PC-9 (cell line): ENCODE data around the gene SNRPE. TPM values are rescaled to one million over a fixed set of nuclear protein-coding genes. Genes with fewer than 3 reads are reported as not detected.

Experiments used
- BruUV-seq: library from RNA; stranded (reverse); fragments of 400-500 nt; replicated peaks from 2 replicates; lab custom pipeline; 2021; lab: Mats Ljungman, UMichigan
- CTCF ChIA-PET: fragments of 300-600 bp; sonication (Branson Sonifier 250); formaldehyde crosslinking; loops from one replicate; lab custom pipeline; 2022; ENCODE audit warnings: antibody characterized with exemption; lab: Charles Lee
- POLR2A ChIA-PET: fragments of 300-600 bp; sonication (Branson Sonifier 250); formaldehyde crosslinking; loops from one replicate; lab custom pipeline; 2022; ENCODE audit warnings: antibody characterized with exemption; ENCODE audit not compliant: unreplicated experiment; lab: Charles Lee
- DNase-seq, 2 experiments: peaks; one replicate each; pipeline versions ENCODE4 v3.0.0 to v3.0.0-alpha.2; 2015 to 2022; ENCODE audit warnings: mixed read lengths in 1 of 2
- H2AFZ ChIP-seq: fragments of 200-600 bp; sonication (generic); 2 replicates; pipeline ENCODE4 v1.8.1; 2017; ENCODE audit warnings: antibody characterized with exemption
- H3F3A ChIP-seq: fragments of 200-600 bp; sonication (generic); 2 replicates; pipeline ENCODE4 v1.8.1; 2017; ENCODE audit warnings: antibody characterized with exemption, mild to moderate bottlenecking, low read depth; ENCODE audit not compliant: insufficient read depth
- H3K27ac ChIP-seq: fragments of 200-600 bp; sonication (generic); 2 replicates; pipeline ENCODE4 v1.6.1; 2016; ENCODE audit warnings: mixed run types
- H3K27me3 ChIP-seq: fragments of 200-600 bp; sonication (generic); 2 replicates; pipeline ENCODE4 v1.6.1; 2016; ENCODE audit warnings: low read depth, mixed run types; ENCODE audit not compliant: insufficient read depth
- H3K36me3 ChIP-seq: fragments of 200-600 bp; sonication (generic); 2 replicates; pipeline ENCODE4 v1.6.1; 2016; ENCODE audit warnings: low read depth, mixed run types
- H3K4me1 ChIP-seq: fragments of 200-600 bp; sonication (generic); replicated peaks from 2 replicates; pipeline ENCODE4 v1.6.1; 2016; ENCODE audit warnings: mixed run types; ENCODE audit not compliant: insufficient read depth
- H3K4me2 ChIP-seq: fragments of 200-600 bp; sonication (generic); 2 replicates; pipeline ENCODE4 v1.6.1; 2017; ENCODE audit warnings: mixed run types
- H3K4me3 ChIP-seq: fragments of 200-600 bp; sonication (generic); 2 replicates; pipeline ENCODE4 v1.6.1; 2016; ENCODE audit warnings: mixed run types
- H3K79me2 ChIP-seq: fragments of 200-600 bp; sonication (generic); 2 replicates; pipeline ENCODE4 v1.6.1; 2017; ENCODE audit warnings: low read depth, mixed run types
- H3K9me2 ChIP-seq: fragments of 200-600 bp; sonication (generic); 2 replicates; pipeline ENCODE4 v1.8.1; 2017; ENCODE audit warnings: mild to moderate bottlenecking; ENCODE audit not compliant: insufficient read depth
- H3K9me3 ChIP-seq: fragments of 200-600 bp; sonication (generic); 2 replicates; pipeline ENCODE4 v1.8.1; 2016; ENCODE audit warnings: low read depth; ENCODE audit not compliant: insufficient read depth
- H4K20me1 ChIP-seq: fragments of 200-600 bp; sonication (generic); 2 replicates; pipeline ENCODE4 v1.8.1; 2017; ENCODE audit not compliant: insufficient read depth
- CTCF ChIP-seq: fragments of 200-600 bp; sonication (generic); conservative IDR thresholded peaks from 2 replicates; pipeline ENCODE4 v1.6.1; 2017; ENCODE audit warnings: mixed run types, antibody characterized with exemption, mild to moderate bottlenecking, moderate library complexity
- EZH2 ChIP-seq: fragments of 200-600 bp; sonication (generic); IDR thresholded peaks from 2 replicates; pipeline ENCODE4 v1.8.0; 2017; ENCODE audit warnings: antibody characterized with exemption, low read depth
- intact Hi-C: fragments of 100-400 bp; cut with micrococcal nuclease; formaldehyde crosslinking; loops from one replicate; pipeline ENCODE4 v1.10.0; 2022; ENCODE audit not compliant: unreplicated experiment
- total RNA-seq: library from RNA; stranded (reverse); gene quantifications from 2 replicates; pipeline ENCODE4 v1.2.3, GENCODE V29; 2021

The SNRPE gene
- total RNA-seq, 1 experiment from 2014 or later: 218 TPM

GRCh38 chr1:203823306-203823705 is 38.1 kb upstream of the SNRPE start:
- Histone ChIP-seq H3K79me2 (peaks cover 38% of the 10 kb centered on the region; the same call in 1 of the 2 replicates), H2AFZ (no peak overlapping the region), H3K4me1 (no peaks in the 10 kb centered on the region), H3K9me3 (no peaks in the 10 kb centered on the region), H3K4me3 (no peak overlapping the region), H3K4me2 (no peak overlapping the region), H3K9me2 (no peaks in the 10 kb centered on the region), H4K20me1 (peaks cover 67% of the 10 kb centered on the region), H3K27ac (no peak overlapping the region), H3F3A (peaks cover 12% of the 10 kb centered on the region; the same call in 1 of the 2 replicates), H3K36me3 (peaks cover 55% of the 10 kb centered on the region), H3K27me3 (no peaks in the 10 kb centered on the region)
- BruUV-seq: no TSS peak
- CTCF ChIA-PET: no interaction called here
- POLR2A ChIA-PET: no interaction called here
- no peak for DNase-seq
- intact Hi-C loops: no loop called here
- TF ChIP-seq CTCF (no peak), EZH2 (no peak)

- BruUV-seq: no TSS peak
- CTCF ChIA-PET: no interaction called here
- Histone ChIP-seq H3K27me3 (no peaks in the 10 kb centered on the region), H3K9me3 (no peaks in the 10 kb centered on the region), H3K79me2 (peaks cover 35% of the 10 kb centered on the region; the same call in 1 of the 2 replicates), H3K9me2 (no peaks in the 10 kb centered on the region), H3K27ac (no peak overlapping the region), H3K4me2 (no peak overlapping the region), H3K36me3 (peaks cover 63% of the 10 kb centered on the region), H3F3A (peaks cover 15% of the 10 kb centered on the region; the same call in 1 of the 2 replicates), H4K20me1 (peaks cover 48% of the 10 kb centered on the region), H3K4me1 (no peaks in the 10 kb centered on the region), H2AFZ (no peak overlapping the region), H3K4me3 (no peak overlapping the region)
- POLR2A ChIA-PET: no interaction called here
- no peak for TF ChIP-seq CTCF
- TF ChIP-seq EZH2: no peak
- no peak for DNase-seq
- intact Hi-C loops: no loop called here
Observed at GRCh38 chr1:203826175-203826574, 35.2 kb upstream of the SNRPE start.

- Histone ChIP-seq H3K4me1 (no peaks in the 10 kb centered on the region), H2AFZ (no peak overlapping the region), H3K36me3 (peaks cover 56% of the 10 kb centered on the region), H3F3A (peaks cover 15% of the 10 kb centered on the region; the same call in 1 of the 2 replicates), H4K20me1 (peaks cover 33% of the 10 kb centered on the region), H3K4me3 (no peak overlapping the region), H3K79me2 (peaks cover 27% of the 10 kb centered on the region; the same call in 1 of the 2 replicates), H3K4me2 (no peak overlapping the region), H3K27ac (no peak overlapping the region), H3K9me3 (no peaks in the 10 kb centered on the region), H3K27me3 (no peaks in the 10 kb centered on the region), H3K9me2 (no peaks in the 10 kb centered on the region)
- no peak for DNase-seq
- TF ChIP-seq EZH2 (no peak), CTCF (no peak)
- intact Hi-C loops: no loop called here
- ChIA-PET POLR2A (no interaction called here), CTCF (no interaction called here)
- BruUV-seq: no TSS peak
Observed at GRCh38 chr1:203828002-203828401, 33.4 kb upstream of the SNRPE start.
